C4-2B (cell line): ENCODE measurements around the gene KCTD5.

Source experiments
- ZFX ChIP-seq: fragments of 450-650 bp; IDR thresholded peaks from 2 replicates; pipeline ENCODE4 v1.6.1; 2017
- TF ChIP-seq, protein P1 (sequence below): fragments of 450-650 bp; conservative IDR thresholded peaks from 2 replicates; pipeline ENCODE4 v1.5.1; 2017; ENCODE audit warnings: mild to moderate bottlenecking

DNA sequence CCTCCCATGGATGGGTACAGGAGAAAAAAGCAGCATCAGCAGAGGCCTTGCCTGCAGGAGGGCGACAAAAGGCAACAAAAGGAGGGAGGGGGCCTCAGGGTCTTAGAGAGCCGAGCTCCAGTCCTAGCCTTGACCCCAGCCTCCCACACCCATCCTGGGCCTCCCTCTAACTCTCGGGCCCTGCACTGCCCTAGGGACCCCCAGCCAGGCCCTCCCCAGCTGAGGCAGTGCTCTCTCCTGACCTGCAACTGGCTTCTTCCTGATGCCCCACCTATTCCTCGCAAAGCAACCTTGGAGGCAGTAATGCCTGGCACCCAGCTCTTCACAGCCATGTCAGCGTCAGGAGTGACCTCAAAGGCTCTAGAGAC lies 54.9 kb downstream of the KCTD5 start:
- TF ChIP-seq, protein P1, sequence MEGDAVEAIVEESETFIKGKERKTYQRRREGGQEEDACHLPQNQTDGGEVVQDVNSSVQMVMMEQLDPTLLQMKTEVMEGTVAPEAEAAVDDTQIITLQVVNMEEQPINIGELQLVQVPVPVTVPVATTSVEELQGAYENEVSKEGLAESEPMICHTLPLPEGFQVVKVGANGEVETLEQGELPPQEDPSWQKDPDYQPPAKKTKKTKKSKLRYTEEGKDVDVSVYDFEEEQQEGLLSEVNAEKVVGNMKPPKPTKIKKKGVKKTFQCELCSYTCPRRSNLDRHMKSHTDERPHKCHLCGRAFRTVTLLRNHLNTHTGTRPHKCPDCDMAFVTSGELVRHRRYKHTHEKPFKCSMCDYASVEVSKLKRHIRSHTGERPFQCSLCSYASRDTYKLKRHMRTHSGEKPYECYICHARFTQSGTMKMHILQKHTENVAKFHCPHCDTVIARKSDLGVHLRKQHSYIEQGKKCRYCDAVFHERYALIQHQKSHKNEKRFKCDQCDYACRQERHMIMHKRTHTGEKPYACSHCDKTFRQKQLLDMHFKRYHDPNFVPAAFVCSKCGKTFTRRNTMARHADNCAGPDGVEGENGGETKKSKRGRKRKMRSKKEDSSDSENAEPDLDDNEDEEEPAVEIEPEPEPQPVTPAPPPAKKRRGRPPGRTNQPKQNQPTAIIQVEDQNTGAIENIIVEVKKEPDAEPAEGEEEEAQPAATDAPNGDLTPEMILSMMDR = no peak
- no peak for TF ChIP-seq ZFX
